ENCODE data around the gene XPC. TPM values are rescaled to one million over a fixed set of nuclear protein-coding genes. Genes with fewer than 3 reads are reported as not detected.

Gene XPC
- total and polyA plus RNA-seq, 2 donors (not counting 3 experiments of a cell fraction or from before 2014, with no cell fraction given): 11.9 to 36.8 TPM

DNA sequence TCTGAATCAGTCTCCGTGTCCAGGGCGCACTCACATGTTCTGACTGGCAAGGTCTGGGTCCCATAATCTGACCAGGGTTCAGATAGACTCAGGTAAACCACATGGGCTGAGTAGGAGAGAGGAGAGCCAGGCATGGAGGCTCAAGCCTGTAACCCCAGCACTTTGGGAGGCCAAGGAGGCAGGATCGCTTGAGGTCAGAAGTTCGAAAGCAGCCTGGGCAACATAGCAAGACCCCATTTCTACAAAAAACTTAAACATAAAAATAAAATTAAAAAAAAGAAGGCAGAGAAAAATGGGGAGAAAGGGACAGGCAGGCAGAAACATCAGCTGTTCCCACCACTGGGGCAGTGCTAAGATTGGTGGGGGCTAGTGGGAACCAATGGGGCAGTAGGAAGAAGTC lies 48.2 kb downstream of the XPC start:
- POLR2A ChIA-PET: no interaction called here
- no TSS peak for BruUV-seq (replicated peaks)
- no peak for DNase-seq (ENCODE audit: low read depth, low spot score)
- CTCF ChIA-PET: no interaction called here
- H3K27ac ChIP-seq (ENCODE audit: insufficient read depth, low read depth, low read length): no peak overlapping the region
- H3K4me1 ChIP-seq (ENCODE audit: control insufficient read depth, extremely low read depth, insufficient read depth, low read length): peaks cover 13% of the 10 kb centered on the region
- TF ChIP-seq JUN (IDR thresholded peaks at IDR 0.05; ENCODE audit: borderline replicate concordance, insufficient read depth, insufficient read length, low read depth) (no peak), EZH2 (IDR thresholded peaks at IDR 0.05; ENCODE audit: borderline replicate concordance, low read depth, low read length, severe bottlenecking) (no peak), MYC (IDR thresholded peaks at IDR 0.05; ENCODE audit: low read depth, low read length) (no peak), POLR2AphosphoS5 (IDR thresholded peaks at IDR 0.05; ENCODE audit: insufficient read depth, low read depth, low read length) (no peak), GATA2 (IDR thresholded peaks at IDR 0.05; ENCODE audit: insufficient read depth, insufficient read length, low read depth, low read length) (no peak), POLR2A (IDR thresholded peaks at IDR 0.05; ENCODE audit: low read depth, low read length) (no peak), MAX (IDR thresholded peaks at IDR 0.05; ENCODE audit: insufficient read depth, insufficient read length) (no peak)
- peaks cover 35% of the 10 kb centered on the region for H3K79me2 ChIP-seq (ENCODE audit: control insufficient read depth, insufficient read depth, low read length)
- no peak overlapping the region for H3K4me3 ChIP-seq (replicated peaks in 1 of 3; ENCODE audit: insufficient read depth in 1 of 3, low read depth in 1 of 3, low read length in 3 of 3)
- H3K9me1 ChIP-seq (replicated peaks; ENCODE audit: control insufficient read depth, extremely low read depth, insufficient read depth, low read length): no peaks in the 10 kb centered on the region
- H3K27me3 ChIP-seq (ENCODE audit: control insufficient read depth in 2 of 2, insufficient read depth in 2 of 2, low read length in 2 of 2): no peaks in the 10 kb centered on the region
- intact Hi-C loops (cut with micrococcal nuclease): no loop called here
- no peak overlapping the region for H2AFZ ChIP-seq (ENCODE audit: low read depth, low read length)
- H3K36me3 ChIP-seq (ENCODE audit: control insufficient read depth in 2 of 2, extremely low read depth in 1 of 2, insufficient read depth in 2 of 2, low read length in 2 of 2): peaks cover 8 to 43% of the 10 kb centered on the region in 2 experiments
- H3K9me3 ChIP-seq (replicated peaks; ENCODE audit: control insufficient read depth, insufficient read depth, low read length): no peaks in the 10 kb centered on the region
- dilution Hi-C loops (cut with MboI; ENCODE audit: extremely low pct_ligation_motif_present, low sequenced_read_pairs): no loop called here
- no peak overlapping the region for H3K4me2 ChIP-seq (ENCODE audit: insufficient read depth, low read length)
- no peak for FAIRE-seq
- no peaks in the 10 kb centered on the region for H4K20me1 ChIP-seq (replicated peaks; ENCODE audit: control insufficient read depth, extremely low read depth, insufficient read depth, low read length)
- no peak overlapping the region for H3K9ac ChIP-seq (replicated peaks; ENCODE audit: extremely low read depth, insufficient read depth, low read length)

GRCh38 chr3:14129296-14129695 lies 49.1 kb downstream of the XPC start:
- peaks cover 8 to 34% of the 10 kb centered on the region in 2 experiments for H3K36me3 ChIP-seq (ENCODE audit: control insufficient read depth in 2 of 2, extremely low read depth in 1 of 2, insufficient read depth in 2 of 2, low read length in 2 of 2)
- BruUV-seq (replicated peaks): no TSS peak

More at GRCh38 chr3:14129296-14129695, 49.1 kb downstream of the XPC start:
- ChIA-PET CTCF (no interaction called here), POLR2A (no interaction called here)
- Histone ChIP-seq H3K9me1 (replicated peaks; ENCODE audit: control insufficient read depth, extremely low read depth, insufficient read depth, low read length) (no peaks in the 10 kb centered on the region), H3K79me2 (ENCODE audit: control insufficient read depth, insufficient read depth, low read length) (peaks cover 35% of the 10 kb centered on the region), H3K27me3 (ENCODE audit: control insufficient read depth in 2 of 2, insufficient read depth in 2 of 2, low read length in 2 of 2) (no peaks in the 10 kb centered on the region), H3K4me1 (ENCODE audit: control insufficient read depth, extremely low read depth, insufficient read depth, low read length) (peaks cover 13% of the 10 kb centered on the region), H3K4me3 (replicated peaks in 1 of 3; ENCODE audit: insufficient read depth in 1 of 3, low read depth in 1 of 3, low read length in 3 of 3) (no peak overlapping the region), H2AFZ (ENCODE audit: low read depth, low read length) (no peak overlapping the region), H4K20me1 (replicated peaks; ENCODE audit: control insufficient read depth, extremely low read depth, insufficient read depth, low read length) (no peaks in the 10 kb centered on the region), H3K27ac (ENCODE audit: insufficient read depth, low read depth, low read length) (no peak overlapping the region), H3K9me3 (replicated peaks; ENCODE audit: control insufficient read depth, insufficient read depth, low read length) (no peaks in the 10 kb centered on the region), H3K4me2 (ENCODE audit: insufficient read depth, low read length) (no peak overlapping the region), H3K9ac (replicated peaks; ENCODE audit: extremely low read depth, insufficient read depth, low read length) (no peak overlapping the region)
- dilution Hi-C loops (cut with MboI; ENCODE audit: extremely low pct_ligation_motif_present, low sequenced_read_pairs) (no loop called here), intact Hi-C loops (cut with micrococcal nuclease) (no loop called here)
- no peak for DNase-seq (ENCODE audit: low read depth, low spot score)
- FAIRE-seq: no peak
- TF ChIP-seq JUN (IDR thresholded peaks at IDR 0.05; ENCODE audit: borderline replicate concordance, insufficient read depth, insufficient read length, low read depth) (no peak), CTCF (IDR thresholded peaks at IDR 0.05; ENCODE audit: extremely low read depth in 1 of 2, insufficient read depth in 1 of 2, low read depth in 1 of 2, low read length in 2 of 2) (no peak), EZH2 (IDR thresholded peaks at IDR 0.05; ENCODE audit: borderline replicate concordance, low read depth, low read length, severe bottlenecking) (no peak), FOS (IDR thresholded peaks at IDR 0.05; ENCODE audit: borderline replicate concordance, insufficient read depth, low read length) (no peak), POLR2A (IDR thresholded peaks at IDR 0.05; ENCODE audit: low read depth, low read length) (no peak), MYC (IDR thresholded peaks at IDR 0.05; ENCODE audit: low read depth, low read length) (no peak), GATA2 (IDR thresholded peaks at IDR 0.05; ENCODE audit: insufficient read depth, insufficient read length, low read depth, low read length) (no peak), POLR2AphosphoS5 (IDR thresholded peaks at IDR 0.05; ENCODE audit: insufficient read depth, low read depth, low read length) (no peak), MAX (IDR thresholded peaks at IDR 0.05; ENCODE audit: insufficient read depth, insufficient read length) (no peak)

Measured in endothelial cell of umbilical vein (primary cell).